GM23338 (cell line): Measurements from ENCODE around the gene KREMEN2. TPM values are rescaled to one million over a fixed set of nuclear protein-coding genes. Genes with fewer than 3 reads are reported as not detected.

ENCODE experiments used
- ATAC-seq: fragments of 200-7000 bp; cut with Tn5 transposase; 3 replicates; pipeline ENCODE4 v1.9.1; 2020
- DNase-seq: peaks from one replicate; pipeline ENCODE4 v3.0.0-alpha.2; 2015; ENCODE audit warnings: low spot score
- H2AFZ ChIP-seq: fragments of 200-600 bp; sonication (generic); 2 replicates; pipeline ENCODE4 v1.8.0; 2016; ENCODE audit warnings: antibody characterized with exemption, mild to moderate bottlenecking, moderate library complexity
- H3F3A ChIP-seq: fragments of 200-600 bp; sonication (generic); replicated peaks from 2 replicates; pipeline ENCODE4 v1.8.0; 2017; ENCODE audit warnings: antibody characterized with exemption, mixed run types, low read depth
- H3K27ac ChIP-seq: fragments of 200-600 bp; sonication (generic); 2 replicates; pipeline ENCODE4 v1.6.1; 2016; ENCODE audit warnings: low read depth
- H3K27me3 ChIP-seq: fragments of 200-600 bp; sonication (generic); 2 replicates; pipeline ENCODE4 v1.8.0; 2016; ENCODE audit warnings: mild to moderate bottlenecking, mixed run types, moderate library complexity; ENCODE audit not compliant: insufficient read depth
- H3K36me3 ChIP-seq: fragments of 200-600 bp; sonication (generic); 2 replicates; pipeline ENCODE4 v1.8.0; 2016; ENCODE audit warnings: mild to moderate bottlenecking; ENCODE audit not compliant: insufficient read depth
- H3K4me1 ChIP-seq: fragments of 200-600 bp; sonication (generic); 2 replicates; pipeline ENCODE4 v1.8.0; 2016; ENCODE audit warnings: mild to moderate bottlenecking, moderate library complexity; ENCODE audit not compliant: insufficient read depth
- H3K4me2 ChIP-seq: fragments of 200-600 bp; sonication (generic); 2 replicates; pipeline ENCODE4 v1.7.1; 2017; ENCODE audit warnings: mixed run types
- H3K4me3 ChIP-seq: fragments of 200-600 bp; sonication (generic); 2 replicates; pipeline ENCODE4 v1.6.1; 2016; ENCODE audit warnings: mixed run types
- H3K79me2 ChIP-seq: fragments of 200-600 bp; sonication (generic); replicated peaks from 2 replicates; pipeline ENCODE4 v1.8.0; 2017; ENCODE audit warnings: mild to moderate bottlenecking; ENCODE audit not compliant: insufficient read depth
- H3K9me2 ChIP-seq: fragments of 200-600 bp; sonication (generic); 2 replicates; pipeline ENCODE4 v1.8.0; 2017; ENCODE audit not compliant: insufficient read depth
- H4K20me1 ChIP-seq: fragments of 200-600 bp; sonication (generic); replicated peaks from 2 replicates; pipeline ENCODE4 v1.8.0; 2017; ENCODE audit warnings: mild to moderate bottlenecking; ENCODE audit not compliant: insufficient read depth
- H3K27ac Mint-ChIP-seq: 2 replicates; pipeline ENCODE4 v1.8.0; 2020; ENCODE audit warnings: inconsistent platforms, mild to moderate bottlenecking, moderate library complexity, mixed read lengths
- H3K27me3 Mint-ChIP-seq: 3 replicates; pipeline ENCODE4 v1.8.0; 2022; ENCODE audit warnings: low read depth, mild to moderate bottlenecking, moderate library complexity, mixed read lengths, inconsistent platforms; ENCODE audit not compliant: insufficient read depth, poor library complexity
- H3K36me3 Mint-ChIP-seq: 3 replicates; pipeline ENCODE4 v1.8.0; 2021; ENCODE audit warnings: low read depth, mild to moderate bottlenecking, inconsistent platforms, moderate library complexity, mixed read lengths
- H3K4me1 Mint-ChIP-seq: 3 replicates; pipeline ENCODE4 v1.8.0; 2020; ENCODE audit warnings: mild to moderate bottlenecking, inconsistent platforms, mixed read lengths
- H3K4me3 Mint-ChIP-seq: 3 replicates; pipeline ENCODE4 v1.8.0; 2021; ENCODE audit warnings: moderate library complexity, mild to moderate bottlenecking, inconsistent platforms, mixed read lengths
- H3K9me3 Mint-ChIP-seq: 3 replicates; pipeline ENCODE4 v1.8.0; 2020; ENCODE audit warnings: moderate library complexity, mild to moderate bottlenecking, inconsistent platforms, mixed read lengths
- CREB1 ChIP-seq: fragments of 250-450 bp; sonication (Bioruptor Pico); IDR thresholded peaks from 2 replicates; pipeline ENCODE4 v1.5.0; 2020; ENCODE audit warnings: low read depth, mild to moderate bottlenecking, moderate library complexity
- CTCF ChIP-seq, 2 experiments: fragments of 200-600 bp in 1 of 2; sonication (generic) in 1 of 2; conservative IDR thresholded peaks; 2 replicates each; pipeline versions ENCODE4 v1.5.1 to v1.6.1; 2016 to 2017; ENCODE audit warnings: antibody characterized with exemption in 2 of 2, low read depth in 2 of 2, mild to moderate bottlenecking in 2 of 2, moderate library complexity in 1 of 2
- EZH2phosphoT487 ChIP-seq: fragments of 200-600 bp; sonication (generic); IDR thresholded peaks from one replicate; pipeline ENCODE4 v1.8.1; 2018; ENCODE audit warnings: antibody characterized with exemption; ENCODE audit not compliant: unreplicated experiment
- JUNB ChIP-seq: IDR thresholded peaks from one replicate; pipeline ENCODE4 v1.6.1; 2016; ENCODE audit warnings: antibody characterized with exemption; ENCODE audit not compliant: unreplicated experiment
- NANOG ChIP-seq: IDR thresholded peaks from 2 replicates; pipeline ENCODE4 v1.6.1; 2016; ENCODE audit warnings: antibody characterized with exemption, borderline replicate concordance
- POLR2AphosphoS5 ChIP-seq: IDR thresholded peaks from 2 replicates; pipeline ENCODE4 v1.6.1; 2016; ENCODE audit warnings: antibody characterized with exemption, low read depth
- STAT1 ChIP-seq: IDR thresholded peaks from one replicate; pipeline ENCODE4 v1.6.1; 2016; ENCODE audit warnings: antibody characterized with exemption; ENCODE audit not compliant: unreplicated experiment
- ZNF114 ChIP-seq: fragments of 250-450 bp; sonication (Bioruptor Pico); IDR thresholded peaks from 2 replicates; pipeline ENCODE4 v1.5.0; 2020; ENCODE audit warnings: mild to moderate bottlenecking, moderate library complexity
- ZNF331 ChIP-seq: fragments of 250-450 bp; sonication (Bioruptor Pico); IDR thresholded peaks from 2 replicates; pipeline ENCODE4 v1.5.0; 2020; ENCODE audit warnings: low read depth, mild to moderate bottlenecking, moderate library complexity
- polyA plus RNA-seq: library from polyadenylated mRNA; unstranded; fragments of >200 nt; fragmentation: Nextera tagmentation; extraction: Ambion mirVana; gene quantifications from 2 replicates; pipeline ENCODE4 v1.2.1, GENCODE V29; 2016
- total RNA-seq: library from RNA; depleted of rRNA; stranded (reverse); fragments of >200 nt; shearing (Covaris generic); gene quantifications from 2 replicates; pipeline ENCODE4 v1.2.3, GENCODE V29; 2014
- TF ChIP-seq, protein P1 (sequence below): IDR thresholded peaks from 2 replicates; pipeline ENCODE4 v1.6.1; 2016; ENCODE audit warnings: antibody characterized with exemption
- TF ChIP-seq, protein P2 (sequence below): IDR thresholded peaks from one replicate; pipeline ENCODE4 v1.6.1; 2018; ENCODE audit warnings: antibody characterized with exemption; ENCODE audit not compliant: unreplicated experiment

KREMEN2 gene
- total and polyA plus RNA-seq, 2 experiments from 2014 or later = 4.9 to 16.1 TPM

GRCh38 chr16:3012246-3012645, 48.2 kb downstream of the KREMEN2 start:
- Histone ChIP-seq H3K4me3 (peak overlapping the region; percentile 68), H3K79me2 (peaks cover 17% of the 10 kb centered on the region), H2AFZ (0 out of 2 replicates have a peak overlapping the region, but pooled peaks have one; percentile 47), H3F3A (peaks cover 61% of the 10 kb centered on the region), H4K20me1 (peaks cover 25% of the 10 kb centered on the region), H3K9me2 (no peaks in the 10 kb centered on the region), H3K27ac (no peak overlapping the region), H3K4me1 (peaks cover 79% of the 10 kb centered on the region), H3K27me3 (peaks cover 11% of the 10 kb centered on the region), H3K4me2 (peak overlapping the region; percentile 88), H3K36me3 (no peaks in the 10 kb centered on the region)
- peak overlapping the region; percentile 75 for H3K4me3 Mint-ChIP-seq
- ATAC-seq (peak; percentile 2; the same call in 2 of the 3 replicates), DNase-seq (peak; percentile 82)
- H3K36me3 Mint-ChIP-seq = peaks cover 33% of the 10 kb centered on the region
- TF ChIP-seq, protein P1, sequence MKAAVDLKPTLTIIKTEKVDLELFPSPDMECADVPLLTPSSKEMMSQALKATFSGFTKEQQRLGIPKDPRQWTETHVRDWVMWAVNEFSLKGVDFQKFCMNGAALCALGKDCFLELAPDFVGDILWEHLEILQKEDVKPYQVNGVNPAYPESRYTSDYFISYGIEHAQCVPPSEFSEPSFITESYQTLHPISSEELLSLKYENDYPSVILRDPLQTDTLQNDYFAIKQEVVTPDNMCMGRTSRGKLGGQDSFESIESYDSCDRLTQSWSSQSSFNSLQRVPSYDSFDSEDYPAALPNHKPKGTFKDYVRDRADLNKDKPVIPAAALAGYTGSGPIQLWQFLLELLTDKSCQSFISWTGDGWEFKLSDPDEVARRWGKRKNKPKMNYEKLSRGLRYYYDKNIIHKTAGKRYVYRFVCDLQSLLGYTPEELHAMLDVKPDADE = no peak
- TF ChIP-seq EZH2phosphoT487 (no peak), ZNF331 (no peak), JUNB (no peak), CTCF (conservative IDR thresholded peaks at IDR 0.05; ENCODE audit: low read depth in 2 of 2) (no peak), CREB1 (CRISPR knock-in tag) (no peak), STAT1 (no peak), ZNF114 (CRISPR knock-in tag) (no peak), POLR2AphosphoS5 (no peak), NANOG (no peak)
- TF ChIP-seq, protein P2, sequence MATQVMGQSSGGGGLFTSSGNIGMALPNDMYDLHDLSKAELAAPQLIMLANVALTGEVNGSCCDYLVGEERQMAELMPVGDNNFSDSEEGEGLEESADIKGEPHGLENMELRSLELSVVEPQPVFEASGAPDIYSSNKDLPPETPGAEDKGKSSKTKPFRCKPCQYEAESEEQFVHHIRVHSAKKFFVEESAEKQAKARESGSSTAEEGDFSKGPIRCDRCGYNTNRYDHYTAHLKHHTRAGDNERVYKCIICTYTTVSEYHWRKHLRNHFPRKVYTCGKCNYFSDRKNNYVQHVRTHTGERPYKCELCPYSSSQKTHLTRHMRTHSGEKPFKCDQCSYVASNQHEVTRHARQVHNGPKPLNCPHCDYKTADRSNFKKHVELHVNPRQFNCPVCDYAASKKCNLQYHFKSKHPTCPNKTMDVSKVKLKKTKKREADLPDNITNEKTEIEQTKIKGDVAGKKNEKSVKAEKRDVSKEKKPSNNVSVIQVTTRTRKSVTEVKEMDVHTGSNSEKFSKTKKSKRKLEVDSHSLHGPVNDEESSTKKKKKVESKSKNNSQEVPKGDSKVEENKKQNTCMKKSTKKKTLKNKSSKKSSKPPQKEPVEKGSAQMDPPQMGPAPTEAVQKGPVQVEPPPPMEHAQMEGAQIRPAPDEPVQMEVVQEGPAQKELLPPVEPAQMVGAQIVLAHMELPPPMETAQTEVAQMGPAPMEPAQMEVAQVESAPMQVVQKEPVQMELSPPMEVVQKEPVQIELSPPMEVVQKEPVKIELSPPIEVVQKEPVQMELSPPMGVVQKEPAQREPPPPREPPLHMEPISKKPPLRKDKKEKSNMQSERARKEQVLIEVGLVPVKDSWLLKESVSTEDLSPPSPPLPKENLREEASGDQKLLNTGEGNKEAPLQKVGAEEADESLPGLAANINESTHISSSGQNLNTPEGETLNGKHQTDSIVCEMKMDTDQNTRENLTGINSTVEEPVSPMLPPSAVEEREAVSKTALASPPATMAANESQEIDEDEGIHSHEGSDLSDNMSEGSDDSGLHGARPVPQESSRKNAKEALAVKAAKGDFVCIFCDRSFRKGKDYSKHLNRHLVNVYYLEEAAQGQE = no peak
- H3K9me3 Mint-ChIP-seq = peaks cover 7% of the 10 kb centered on the region; the same call in 2 of the 3 replicates
- peak overlapping the region; percentile 62; the same call in 1 of the 2 replicates for H3K27ac Mint-ChIP-seq
- peaks cover 71% of the 10 kb centered on the region for H3K4me1 Mint-ChIP-seq
- H3K27me3 Mint-ChIP-seq = peaks cover 52% of the 10 kb centered on the region
